Nephron (organoid): ENCODE results near the gene NFKBIB.
A peak's percentile ranks its signal among the peaks of the same experiment; 100 is the strongest.

Source experiments
- H3K27ac Mint-ChIP-seq, 3 experiments: 2 replicates each; pipeline ENCODE4 v1.8.0; 2020; ENCODE audit warnings: mixed read lengths in 3 of 3, mild to moderate bottlenecking in 2 of 3, moderate library complexity in 1 of 3
- H3K27me3 Mint-ChIP-seq: 2 replicates; pipeline ENCODE4 v1.8.0; 2021; ENCODE audit warnings: low read depth, mild to moderate bottlenecking, moderate library complexity, mixed read lengths
- H3K36me3 Mint-ChIP-seq: 2 replicates; pipeline ENCODE4 v1.8.0; 2020; ENCODE audit warnings: low read depth, mixed read lengths
- H3K4me1 Mint-ChIP-seq: 2 replicates; pipeline ENCODE4 v1.8.0; 2020; ENCODE audit warnings: mixed read lengths
- H3K4me3 Mint-ChIP-seq, 3 experiments: 2 replicates each; pipeline ENCODE4 v1.8.0; 2020; ENCODE audit warnings: mild to moderate bottlenecking in 3 of 3, mixed read lengths in 3 of 3, moderate library complexity in 2 of 3
- H3K9me3 Mint-ChIP-seq: 2 replicates; pipeline ENCODE4 v1.8.0; 2020; ENCODE audit warnings: mixed read lengths
- CTCF ChIP-seq, 3 experiments: fragments of 200-600 bp; sonication (generic); IDR thresholded peaks; one replicate each; pipeline ENCODE4 v1.5.0; 2021; ENCODE audit warnings: antibody characterized with exemption in 3 of 3; ENCODE audit not compliant: unreplicated experiment in 3 of 3

Gene NFKBIB

GRCh38 chr19:38913958-38914357 is 14.2 kb downstream of the NFKBIB start:
- Mint-ChIP-seq H3K27me3 (peaks cover 3% of the 10 kb centered on the region), H3K4me1 (peaks cover 7% of the 10 kb centered on the region), H3K27ac (peak overlapping the region in 1 of 3 experiments; percentile 14), H3K36me3 (no peaks in the 10 kb centered on the region), H3K9me3 (no peaks in the 10 kb centered on the region), H3K4me3 (no peak overlapping the region)
- TF ChIP-seq CTCF (IDR thresholded peaks at IDR 0.05; ENCODE audit: unreplicated experiment in 3 of 3), result no peak

- Mint-ChIP-seq H3K27ac (peak overlapping the region in 1 of 3 experiments; percentile 54), H3K36me3 (no peaks in the 10 kb centered on the region), H3K4me1 (peaks cover 11% of the 10 kb centered on the region), H3K9me3 (no peaks in the 10 kb centered on the region), H3K4me3 (no peak overlapping the region), H3K27me3 (peaks cover 3% of the 10 kb centered on the region)
- TF ChIP-seq CTCF (IDR thresholded peaks at IDR 0.05; ENCODE audit: unreplicated experiment in 3 of 3), result no peak
These were observed 15.9 kb downstream of the NFKBIB start for GRCh38 chr19:38915329-38916321.

GRCh38 chr19:38917516-38917915 is 17.7 kb downstream of the NFKBIB start:
- Mint-ChIP-seq H3K36me3 (peaks cover 10% of the 10 kb centered on the region), H3K9me3 (no peaks in the 10 kb centered on the region), H3K4me1 (peaks cover 11% of the 10 kb centered on the region), H3K27ac (peak overlapping the region in 1 of 3 experiments; percentile 22), H3K4me3 (no peak overlapping the region), H3K27me3 (peaks cover 3% of the 10 kb centered on the region)
- no peak for TF ChIP-seq CTCF (IDR thresholded peaks at IDR 0.05; ENCODE audit: unreplicated experiment in 3 of 3)

- TF ChIP-seq CTCF (IDR thresholded peaks at IDR 0.05; ENCODE audit: unreplicated experiment in 3 of 3), result no peak
- Mint-ChIP-seq H3K9me3 (no peaks in the 10 kb centered on the region), H3K4me3 (no peak overlapping the region), H3K4me1 (peaks cover 6% of the 10 kb centered on the region), H3K27me3 (no peaks in the 10 kb centered on the region), H3K27ac (peak overlapping the region in 1 of 3 experiments; percentile 22), H3K36me3 (peaks cover 12% of the 10 kb centered on the region)
These were observed 18.2 kb downstream of the NFKBIB start for GRCh38 chr19:38917921-38918491.

GRCh38 chr19:38918526-38918925 is 18.8 kb downstream of the NFKBIB start:
- TF ChIP-seq CTCF (IDR thresholded peaks at IDR 0.05; ENCODE audit: unreplicated experiment in 3 of 3), result no peak
- Mint-ChIP-seq H3K36me3 (peaks cover 12% of the 10 kb centered on the region), H3K4me3 (no peak overlapping the region), H3K4me1 (peaks cover 4% of the 10 kb centered on the region), H3K27me3 (no peaks in the 10 kb centered on the region), H3K9me3 (no peaks in the 10 kb centered on the region), H3K27ac (no peak overlapping the region)
